Ectodermal cell (in vitro differentiated cells): Measurements from ENCODE around the gene COX4I2.

ENCODE experiments used
- H3K27ac ChIP-seq: 2 replicates; pipeline ENCODE4 v1.7.0; 2013; ENCODE audit warnings: mild to moderate bottlenecking, low read depth, low read length; ENCODE audit not compliant: insufficient read depth, poor library complexity, severe bottlenecking
- H3K27me3 ChIP-seq: 2 replicates; pipeline ENCODE4 v1.7.0; 2013; ENCODE audit warnings: mild to moderate bottlenecking, low read length; ENCODE audit not compliant: insufficient read depth, control insufficient read depth, poor library complexity, severe bottlenecking
- H3K36me3 ChIP-seq: one replicate; pipeline ENCODE4 v1.7.0; 2013; ENCODE audit warnings: low read length; ENCODE audit not compliant: control insufficient read depth, insufficient read depth
- H3K4me1 ChIP-seq: one replicate; pipeline ENCODE4 v1.7.0; 2013; ENCODE audit warnings: low read length; ENCODE audit not compliant: control insufficient read depth, insufficient read depth
- H3K4me3 ChIP-seq: 2 replicates; pipeline ENCODE4 v1.7.0; 2013; ENCODE audit warnings: low read depth, low read length, control low read depth; ENCODE audit not compliant: insufficient read depth
- H3K9me3 ChIP-seq: 2 replicates; pipeline ENCODE4 v1.7.0; 2013; ENCODE audit warnings: mild to moderate bottlenecking, low read length, moderate library complexity; ENCODE audit not compliant: control insufficient read depth
- WGBS, 2 experiments: methylation state at CpG; one replicate each; pipeline ENCODE4 v1.1.7; 2013; ENCODE audit warnings: missing lambda C conversion rate in 2 of 2; 5-methylcytosine and 5-hydroxymethylcytosine counted together

The COX4I2 gene

GRCh38 chr20:31693987-31694661 is 56.4 kb downstream of the COX4I2 start:
- H3K4me3 ChIP-seq: no peak overlapping the region
- H3K9me3 ChIP-seq: no peaks in the 10 kb centered on the region
- peak overlapping the region; percentile 9 for H3K27ac ChIP-seq
- 31 to 43% methylated on average over 4 of the region's 4 CpGs for WGBS, 2 experiments
- H3K27me3 ChIP-seq: no peaks in the 10 kb centered on the region
- H3K4me1 ChIP-seq: peaks cover 7% of the 10 kb centered on the region
- H3K36me3 ChIP-seq: peaks cover 3% of the 10 kb centered on the region
